H1 (cell line): ENCODE results near the gene CENPF. TPM values are rescaled to one million over a fixed set of nuclear protein-coding genes. Genes with fewer than 3 reads are reported as not detected.

Experiments used
- ATF2 ChIP-seq: IDR thresholded peaks from 2 replicates; pipeline ENCODE4 v1.6.1; 2012; ENCODE audit warnings: low read length, inconsistent platforms
- CBX5 ChIP-seq: fragments of 300-800, 300-1000 bp; sonication (generic); IDR thresholded peaks from 2 replicates; pipeline ENCODE4 v1.7.1; 2016; ENCODE audit warnings: antibody characterized with exemption, low read length, low read depth
- CBX8 ChIP-seq: fragments of 300-800, 300-1000 bp; sonication (generic); IDR thresholded peaks from 2 replicates; pipeline ENCODE4 v1.7.1; 2016; ENCODE audit warnings: low read depth, low read length, borderline replicate concordance
- SP1 ChIP-seq: IDR thresholded peaks from 2 replicates; pipeline ENCODE4 v1.6.1; 2011; ENCODE audit warnings: low read depth, low read length
- polyA plus RNA-seq, 7 experiments: library from polyadenylated mRNA; depleted of rRNA in 3 of 7; stranded (reverse) in 5 of 7; unstranded in 2 of 7; fragments of >200 nt in 5 of 7; fragments of 200-250 nt in 2 of 7; gene quantifications; 1 replicate in 5 of 7; 2 replicates in 1 of 7; 4 replicates in 1 of 7; pipeline versions ENCODE4 v1.2.1 to v1.2.3, GENCODE V29; 2011 to 2013; ENCODE audit warnings: missing spikeins in 2 of 7, mixed read lengths in 2 of 7
- total RNA-seq: library from RNA; stranded (reverse); fragmentation: NEBNext Ultra II Directional; extraction: Animal tissue kit (Norgen Biotek cat#: 25700); gene quantifications from 2 replicates; pipeline ENCODE4 v1.2.1, GENCODE V29; 2021

CENPF gene
- total and polyA plus RNA-seq, 2 of the 8 experiments (the other 6 are each of a cell fraction or from before 2014, with no cell fraction given), result 13.7 to 170 TPM

- TF ChIP-seq ATF2 (no peak), SP1 (no peak), CBX5 (no peak), CBX8 (no peak)
Observed at GRCh38 chr1:214698559-214698958, 95.6 kb downstream of the CENPF start (continued).
